Endothelial cell of umbilical vein (primary cell): ENCODE results near the gene RAI2. TPM values are rescaled to one million over a fixed set of nuclear protein-coding genes. Genes with fewer than 3 reads are reported as not detected.

Source experiments
- BruUV-seq: library from RNA; stranded (reverse); fragments of 400-500 nt; replicated peaks from 2 replicates; lab custom pipeline; 2021; lab: Mats Ljungman, UMichigan
- CTCF ChIA-PET: fragments of 300-600, 350-600 bp; sonication (Branson Sonifier 250); formaldehyde crosslinking; loops from one replicate; lab custom pipeline; 2021; ENCODE audit warnings: antibody characterized with exemption, inconsistent platforms; lab: Charles Lee
- POLR2A ChIA-PET: fragments of 300-600, 350-600 bp; sonication (Branson Sonifier 250); formaldehyde crosslinking; loops from one replicate; lab custom pipeline; 2021; ENCODE audit warnings: antibody characterized with exemption, inconsistent platforms; lab: Charles Lee
- DNase-seq: peaks from one replicate; pipeline ENCODE4 v3.0.0-alpha.2; 2011; ENCODE audit warnings: low read depth, low spot score
- FAIRE-seq: peaks from 2 replicates; lab custom pipeline; 2011; peaks lifted over from hg19 to GRCh38; lab: Jason Lieb, UNC
- H2AFZ ChIP-seq: 2 replicates; pipeline ENCODE4 v1.6.0; 2012; ENCODE audit warnings: low read depth, low read length, control low read depth, inconsistent platforms
- H3K27ac ChIP-seq: 2 replicates; pipeline ENCODE4 v1.5.1; 2011; ENCODE audit warnings: low read depth, mild to moderate bottlenecking, control low read depth, low read length, moderate library complexity; ENCODE audit not compliant: insufficient read depth
- H3K27me3 ChIP-seq, 2 experiments: 2 replicates each; pipeline versions ENCODE4 v1.6.0 to v1.6.1; 2011; ENCODE audit warnings: low read length in 2 of 2, mixed read lengths in 1 of 2; ENCODE audit not compliant: control insufficient read depth in 2 of 2, insufficient read depth in 2 of 2
- H3K36me3 ChIP-seq, 2 experiments: 2 replicates in 1 of 2; 3 replicates in 1 of 2; pipeline ENCODE4 v1.5.1; 2011; ENCODE audit warnings: low read length in 2 of 2, mild to moderate bottlenecking in 1 of 2, moderate library complexity in 1 of 2; ENCODE audit not compliant: control insufficient read depth in 2 of 2, insufficient read depth in 2 of 2; ENCODE audit errors: extremely low read depth in 1 of 2
- H3K4me1 ChIP-seq: 3 replicates; pipeline ENCODE4 v1.5.1; 2011; ENCODE audit warnings: mild to moderate bottlenecking, low read length; ENCODE audit not compliant: control insufficient read depth, insufficient read depth; ENCODE audit errors: extremely low read depth
- H3K4me2 ChIP-seq: 2 replicates; pipeline ENCODE4 v1.6.1; 2011; ENCODE audit warnings: low read length, control low read depth, mixed read lengths; ENCODE audit not compliant: insufficient read depth
- H3K4me3 ChIP-seq, 3 experiments: fragments of 200-600 bp in 1 of 3; sonication (generic), shearing (Covaris generic) in 1 of 3; replicated peaks in 1 of 3; 2 replicates each; pipeline ENCODE4 v1.5.1; 2011 to 2016; ENCODE audit warnings: control low read depth in 3 of 3, low read length in 3 of 3, mild to moderate bottlenecking in 2 of 3, inconsistent platforms in 1 of 3, low read depth in 1 of 3, moderate library complexity in 1 of 3; ENCODE audit not compliant: insufficient read depth in 1 of 3
- H3K79me2 ChIP-seq: 2 replicates; pipeline ENCODE4 v1.6.0; 2012; ENCODE audit warnings: low read length, inconsistent platforms; ENCODE audit not compliant: control insufficient read depth, insufficient read depth
- H3K9ac ChIP-seq: replicated peaks from 2 replicates; pipeline ENCODE3; 2011; ENCODE audit warnings: low read length, control low read depth; ENCODE audit not compliant: insufficient read depth; ENCODE audit errors: extremely low read depth
- H3K9me1 ChIP-seq: replicated peaks from 3 replicates; pipeline ENCODE4 v1.6.0; 2011; ENCODE audit warnings: mild to moderate bottlenecking, low read length; ENCODE audit not compliant: control insufficient read depth, insufficient read depth; ENCODE audit errors: extremely low read depth
- H3K9me3 ChIP-seq: replicated peaks from 2 replicates; pipeline ENCODE4 v1.5.1; 2012; ENCODE audit warnings: low read length, inconsistent platforms; ENCODE audit not compliant: control insufficient read depth, insufficient read depth
- H4K20me1 ChIP-seq: replicated peaks from 2 replicates; pipeline ENCODE3; 2011; ENCODE audit warnings: mild to moderate bottlenecking, low read length; ENCODE audit not compliant: control insufficient read depth, insufficient read depth; ENCODE audit errors: extremely low read depth
- CTCF ChIP-seq, 2 donors: IDR thresholded peaks; 1 replicate in 1 of 2; 2 replicates in 1 of 2; pipeline ENCODE4 v1.5.1; 2011; ENCODE audit warnings: low read length in 2 of 2, mild to moderate bottlenecking in 2 of 2, moderate library complexity in 2 of 2, control low read depth in 1 of 2, inconsistent platforms in 1 of 2, low read depth in 1 of 2; ENCODE audit not compliant: insufficient read depth in 1 of 2; ENCODE audit errors: extremely low read depth in 1 of 2
- EZH2 ChIP-seq: IDR thresholded peaks from 2 replicates; pipeline ENCODE4 v1.6.1; 2012; ENCODE audit warnings: borderline replicate concordance, low read depth, mild to moderate bottlenecking, moderate library complexity, low read length, inconsistent platforms; ENCODE audit not compliant: severe bottlenecking
- FOS ChIP-seq: IDR thresholded peaks from 2 replicates; pipeline ENCODE4 v1.6.1; 2011; ENCODE audit warnings: mild to moderate bottlenecking, low read length, moderate library complexity, borderline replicate concordance; ENCODE audit not compliant: insufficient read depth
- GATA2 ChIP-seq: IDR thresholded peaks from 2 replicates; pipeline ENCODE4 v1.7.0; 2011; ENCODE audit warnings: low read depth, mild to moderate bottlenecking, moderate library complexity, mixed read lengths, low read length; ENCODE audit not compliant: insufficient read length, insufficient read depth
- JUN ChIP-seq: IDR thresholded peaks from 2 replicates; pipeline ENCODE4 v1.6.1; 2011; ENCODE audit warnings: borderline replicate concordance, low read depth; ENCODE audit not compliant: insufficient read length, insufficient read depth
- MAX ChIP-seq: IDR thresholded peaks from 2 replicates; pipeline ENCODE4 v1.6.1; 2011; ENCODE audit not compliant: insufficient read depth, insufficient read length
- MYC ChIP-seq: IDR thresholded peaks from one replicate; pipeline ENCODE4 v1.6.1; 2011; ENCODE audit warnings: mild to moderate bottlenecking, low read depth, low read length
- POLR2A ChIP-seq: IDR thresholded peaks from 2 replicates; pipeline ENCODE4 v1.6.1; 2012; ENCODE audit warnings: low read depth, mild to moderate bottlenecking, control low read depth, low read length
- POLR2AphosphoS5 ChIP-seq: IDR thresholded peaks from 2 replicates; pipeline ENCODE4 v1.6.1; 2012; ENCODE audit warnings: low read depth, mild to moderate bottlenecking, control low read depth, low read length, moderate library complexity; ENCODE audit not compliant: insufficient read depth
- dilution Hi-C: fragments of 300-500 bp; cut with MboI; formaldehyde crosslinking; loops from one replicate; pipeline ENCODE4 v1.15.0; 2019; ENCODE audit warnings: low sequenced_read_pairs; ENCODE audit not compliant: extremely low pct_ligation_motif_present
- intact Hi-C: fragments of 100-400 bp; cut with micrococcal nuclease; formaldehyde crosslinking; loops from one replicate; pipeline ENCODE4 v1.10.0; 2022
- polyA plus RNA-seq, 4 experiments: library from polyadenylated mRNA; depleted of rRNA in 3 of 4; stranded (reverse) in 3 of 4; unstranded in 1 of 4; fragments of >200 nt; gene quantifications; 2 replicates each; pipeline versions ENCODE4 v1.2.1 to v1.2.3, GENCODE V29; 2011 to 2012; ENCODE audit warnings: missing spikeins in 1 of 4
- total RNA-seq: library from RNA; stranded (reverse); gene quantifications from 2 replicates; pipeline ENCODE4 v1.2.3, GENCODE V29; 2021

Gene RAI2
- total and polyA plus RNA-seq, 2 donors (not counting 3 experiments of a cell fraction or from before 2014, with no cell fraction given): 0.19 to 0.91 TPM

- no peak overlapping the region for H3K9ac ChIP-seq
- DNase-seq (no peak), FAIRE-seq (no peak)
- CTCF ChIA-PET: interaction anchor here (1.1 kb wide), 1 partner anchor 14 kb away, joined by 3 read pairs; no protein-coding TSS in a partner anchor
- H3K4me1 ChIP-seq: no peaks in the 10 kb centered on the region
- H3K4me2 ChIP-seq: no peak overlapping the region
- no peak overlapping the region for H3K4me3 ChIP-seq
- H4K20me1 ChIP-seq: no peaks in the 10 kb centered on the region
- no peak overlapping the region for H3K27ac ChIP-seq
- POLR2A ChIA-PET: interaction anchor here (0.7 kb wide), 1 partner anchor 590 kb away, joined by 4 read pairs; no protein-coding TSS in a partner anchor
- no TSS peak for BruUV-seq
- H3K36me3 ChIP-seq: no peaks in the 10 kb centered on the region
- TF ChIP-seq POLR2AphosphoS5: no peak
- no peaks in the 10 kb centered on the region for H3K27me3 ChIP-seq
- intact Hi-C loops: no loop called here
- H3K79me2 ChIP-seq: no peaks in the 10 kb centered on the region
- H3K9me3 ChIP-seq: no peaks in the 10 kb centered on the region
- no peak overlapping the region for H2AFZ ChIP-seq
- no peaks in the 10 kb centered on the region for H3K9me1 ChIP-seq
- dilution Hi-C loops: no loop called here
Measured at GRCh38 chrX:17798921-17799320, 62.2 kb downstream of the RAI2 start.

- intact Hi-C loops (no loop called here), dilution Hi-C loops (no loop called here)
- Histone ChIP-seq H2AFZ (no peak overlapping the region), H3K27ac (no peak overlapping the region), H3K4me3 (no peak overlapping the region), H3K79me2 (no peaks in the 10 kb centered on the region), H3K9me1 (no peaks in the 10 kb centered on the region), H3K27me3 (no peaks in the 10 kb centered on the region), H3K9me3 (no peaks in the 10 kb centered on the region), H3K4me2 (no peak overlapping the region), H3K9ac (no peak overlapping the region), H4K20me1 (no peaks in the 10 kb centered on the region), H3K4me1 (no peaks in the 10 kb centered on the region), H3K36me3 (no peaks in the 10 kb centered on the region)
- ChIA-PET POLR2A (no interaction called here), CTCF (no interaction called here)
- no peak for DNase-seq
- no TSS peak for BruUV-seq
- FAIRE-seq: no peak
- TF ChIP-seq GATA2 (no peak), FOS (no peak), POLR2A (no peak), MYC (no peak), CTCF (IDR thresholded peaks at IDR 0.05; ENCODE audit: extremely low read depth in 1 of 2, insufficient read depth in 1 of 2, low read depth in 1 of 2, low read length in 2 of 2) (no peak), MAX (no peak), JUN (no peak), POLR2AphosphoS5 (no peak), EZH2 (no peak)
Measured at GRCh38 chrX:17792826-17793225, 68.3 kb downstream of the RAI2 start.
